Neural crest cell (in vitro differentiated cells): ENCODE measurements around the gene ADAMTSL5. TPM values are rescaled to one million over a fixed set of nuclear protein-coding genes. Genes with fewer than 3 reads are reported as not detected.

Experiments used
- DNase-seq: peaks from one replicate; pipeline ENCODE4 v3.0.0; 2021; ENCODE audit warnings: low read depth, mixed read lengths, low spot score
- H3K27ac Mint-ChIP-seq: one replicate; pipeline ENCODE4 v1.8.0; 2021; ENCODE audit warnings: mild to moderate bottlenecking, mixed read lengths; ENCODE audit not compliant: unreplicated experiment
- H3K27me3 Mint-ChIP-seq: 2 replicates; pipeline ENCODE4 v1.8.0; 2021; ENCODE audit warnings: low read depth, mild to moderate bottlenecking, mixed read lengths
- H3K36me3 Mint-ChIP-seq: 2 replicates; pipeline ENCODE4 v1.8.0; 2021; ENCODE audit warnings: low read depth, mild to moderate bottlenecking, mixed read lengths
- H3K4me1 Mint-ChIP-seq: 2 replicates; pipeline ENCODE4 v1.8.0; 2021; ENCODE audit warnings: mixed read lengths
- H3K4me3 Mint-ChIP-seq: one replicate; pipeline ENCODE4 v1.8.0; 2021; ENCODE audit warnings: mild to moderate bottlenecking, mixed read lengths
- H3K9me3 Mint-ChIP-seq: 2 replicates; pipeline ENCODE4 v1.8.0; 2021; ENCODE audit warnings: mixed read lengths
- total RNA-seq: library from RNA; stranded (reverse); gene quantifications from 2 replicates; pipeline ENCODE4 v1.2.1, GENCODE V29; 2021
- TF ChIP-seq, protein P1 (sequence below): fragments of 200-600 bp; sonication (generic); conservative IDR thresholded peaks from 2 replicates; pipeline ENCODE4 v1.5.0; 2021; ENCODE audit warnings: antibody characterized with exemption, mild to moderate bottlenecking

Gene ADAMTSL5
- total RNA-seq, 1 donor from 2014 or later, result not detected

DNA sequence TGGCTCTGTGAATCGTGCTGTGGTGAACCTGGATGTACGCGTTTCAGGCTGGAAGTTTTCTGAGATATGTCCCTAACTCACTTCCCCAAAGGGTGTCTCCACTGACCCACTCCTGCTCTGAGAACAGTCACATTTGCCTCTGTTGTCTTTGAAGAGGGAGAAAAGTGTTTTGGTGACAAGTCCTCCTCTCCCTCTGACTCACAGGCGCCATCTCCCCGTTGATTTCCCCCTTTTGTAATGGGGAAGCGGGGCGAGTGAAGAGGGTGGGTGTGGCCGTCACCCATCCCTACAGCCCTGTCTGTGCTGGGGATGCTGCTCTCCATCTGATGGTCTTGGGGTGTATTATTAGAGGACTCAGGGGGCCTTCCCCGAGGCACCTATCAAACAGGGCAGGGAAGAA is 53.3 kb downstream of the ADAMTSL5 start:
- peaks cover 3% of the 10 kb centered on the region for H3K36me3 Mint-ChIP-seq
- H3K27me3 Mint-ChIP-seq, result peaks cover 17% of the 10 kb centered on the region
- H3K4me3 Mint-ChIP-seq, result peak overlapping the region; percentile 16
- no peak for DNase-seq
- no peak overlapping the region for H3K27ac Mint-ChIP-seq
- TF ChIP-seq, protein P1, sequence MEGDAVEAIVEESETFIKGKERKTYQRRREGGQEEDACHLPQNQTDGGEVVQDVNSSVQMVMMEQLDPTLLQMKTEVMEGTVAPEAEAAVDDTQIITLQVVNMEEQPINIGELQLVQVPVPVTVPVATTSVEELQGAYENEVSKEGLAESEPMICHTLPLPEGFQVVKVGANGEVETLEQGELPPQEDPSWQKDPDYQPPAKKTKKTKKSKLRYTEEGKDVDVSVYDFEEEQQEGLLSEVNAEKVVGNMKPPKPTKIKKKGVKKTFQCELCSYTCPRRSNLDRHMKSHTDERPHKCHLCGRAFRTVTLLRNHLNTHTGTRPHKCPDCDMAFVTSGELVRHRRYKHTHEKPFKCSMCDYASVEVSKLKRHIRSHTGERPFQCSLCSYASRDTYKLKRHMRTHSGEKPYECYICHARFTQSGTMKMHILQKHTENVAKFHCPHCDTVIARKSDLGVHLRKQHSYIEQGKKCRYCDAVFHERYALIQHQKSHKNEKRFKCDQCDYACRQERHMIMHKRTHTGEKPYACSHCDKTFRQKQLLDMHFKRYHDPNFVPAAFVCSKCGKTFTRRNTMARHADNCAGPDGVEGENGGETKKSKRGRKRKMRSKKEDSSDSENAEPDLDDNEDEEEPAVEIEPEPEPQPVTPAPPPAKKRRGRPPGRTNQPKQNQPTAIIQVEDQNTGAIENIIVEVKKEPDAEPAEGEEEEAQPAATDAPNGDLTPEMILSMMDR, result no peak
- H3K9me3 Mint-ChIP-seq, result no peaks in the 10 kb centered on the region
- no peaks in the 10 kb centered on the region for H3K4me1 Mint-ChIP-seq

- H3K27me3 Mint-ChIP-seq, result peaks cover 16% of the 10 kb centered on the region
- no peak for DNase-seq
- peaks cover 3% of the 10 kb centered on the region for H3K36me3 Mint-ChIP-seq
- no peaks in the 10 kb centered on the region for H3K9me3 Mint-ChIP-seq
- H3K4me1 Mint-ChIP-seq, result peaks cover 6% of the 10 kb centered on the region
- H3K4me3 Mint-ChIP-seq, result peak overlapping the region; percentile 2
- TF ChIP-seq, protein P1, result no peak
- H3K27ac Mint-ChIP-seq, result no peak overlapping the region
These were observed 54.9 kb downstream of the ADAMTSL5 start for GRCh38 chr19:1457892-1458291.

GRCh38 chr19:1457031-1457739 is 55.6 kb downstream of the ADAMTSL5 start:
- no peak overlapping the region for H3K27ac Mint-ChIP-seq
- TF ChIP-seq, protein P1, result no peak
- H3K4me3 Mint-ChIP-seq, result no peak overlapping the region
- peaks cover 20% of the 10 kb centered on the region for H3K27me3 Mint-ChIP-seq
- H3K9me3 Mint-ChIP-seq, result no peaks in the 10 kb centered on the region
- peaks cover 6% of the 10 kb centered on the region for H3K4me1 Mint-ChIP-seq
- DNase-seq, result no peak
- H3K36me3 Mint-ChIP-seq, result peaks cover 3% of the 10 kb centered on the region

DNA sequence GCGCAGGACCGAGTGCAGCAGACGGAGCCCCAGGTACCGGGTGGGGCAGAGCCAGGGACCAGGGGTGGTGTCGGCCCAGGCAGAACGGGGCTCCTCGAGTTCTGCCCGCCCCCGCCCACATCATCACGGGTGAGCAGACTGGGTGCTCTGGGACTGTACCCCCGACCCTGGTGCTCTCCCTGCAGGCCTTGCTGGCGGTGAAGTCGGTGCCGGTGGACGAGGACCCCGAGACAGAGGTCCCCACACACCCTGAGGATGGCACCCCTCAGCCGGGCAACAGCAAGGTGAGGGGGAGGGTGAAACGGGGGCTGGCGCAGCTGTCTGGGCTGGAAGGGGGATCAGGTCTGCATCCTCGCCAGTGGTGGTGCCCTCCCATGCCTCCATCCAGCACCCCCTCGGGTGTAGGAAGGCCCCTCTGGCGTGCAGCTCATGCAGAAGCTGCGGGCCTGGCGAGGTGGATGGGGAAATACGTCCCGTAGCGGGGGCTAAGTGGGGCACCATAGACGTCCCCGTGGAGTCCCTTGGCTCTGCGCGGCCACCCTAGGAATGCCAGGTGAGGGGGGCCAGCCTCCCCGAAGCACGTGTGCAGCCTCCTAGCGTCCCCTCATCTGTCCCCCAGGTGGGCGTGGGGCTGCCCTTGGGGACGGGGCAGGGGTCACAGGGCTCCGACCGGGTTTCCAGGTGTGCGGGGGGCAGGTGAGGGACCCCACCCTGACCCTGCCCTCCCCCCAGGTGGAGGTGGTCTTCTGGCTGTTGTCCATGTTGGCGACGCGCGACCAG is 56.5 kb downstream of the ADAMTSL5 start:
- peaks cover 28% of the 10 kb centered on the region for H3K27me3 Mint-ChIP-seq
- peaks cover 3% of the 10 kb centered on the region for H3K36me3 Mint-ChIP-seq
- H3K4me3 Mint-ChIP-seq, result no peak overlapping the region
- H3K27ac Mint-ChIP-seq, result no peak overlapping the region
- DNase-seq, result no peak
- TF ChIP-seq, protein P1, result no peak
- H3K4me1 Mint-ChIP-seq, result peaks cover 11% of the 10 kb centered on the region
- H3K9me3 Mint-ChIP-seq, result no peaks in the 10 kb centered on the region

- H3K36me3 Mint-ChIP-seq, result peaks cover 3% of the 10 kb centered on the region
- peak overlapping the region; percentile 71 for H3K4me3 Mint-ChIP-seq
- H3K27ac Mint-ChIP-seq, result no peak overlapping the region
- TF ChIP-seq, protein P1, result no peak
- no peaks in the 10 kb centered on the region for H3K9me3 Mint-ChIP-seq
- peaks cover 36% of the 10 kb centered on the region for H3K27me3 Mint-ChIP-seq
- peaks cover 18% of the 10 kb centered on the region for H3K4me1 Mint-ChIP-seq
- no peak for DNase-seq
These were observed 57.3 kb downstream of the ADAMTSL5 start for GRCh38 chr19:1455336-1456120.
